Measurements from ENCODE around the gene ZC3H7B.

- no peak for TF ChIP-seq EZH2phosphoT487 (IDR thresholded peaks at IDR 0.05; ENCODE audit: insufficient read depth, low read depth)
- no peak for TF ChIP-seq EZH2 (IDR thresholded peaks at IDR 0.05; ENCODE audit: insufficient read depth, poor library complexity, severe bottlenecking)
Observed at GRCh38 chr22:41288245-41288946, 12.9 kb upstream of the ZC3H7B start.
